GM13976 (cell line): ENCODE measurements around the gene AHDC1.

Experiments used
- DNase-seq: peaks from one replicate; pipeline ENCODE4 v3.0.0; 2012; ENCODE audit warnings: low spot score
- CTCF ChIP-seq: IDR thresholded peaks from 2 replicates; pipeline ENCODE4 v1.5.1; 2012; ENCODE audit warnings: borderline replicate concordance, mild to moderate bottlenecking; ENCODE audit not compliant: insufficient read depth; ENCODE audit errors: extremely low read depth, missing control alignments, control extremely low read depth
- in situ Hi-C: fragments of 300-500 bp; cut with MboI; formaldehyde crosslinking; loops from one replicate; pipeline ENCODE4 v1.12.0; 2022; ENCODE audit warnings: low sequenced_read_pairs, mixed read lengths, inconsistent platforms; ENCODE audit not compliant: unreplicated experiment

AHDC1 gene

GRCh38 chr1:27517907-27518718, 85.8 kb downstream of the AHDC1 start:
- TF ChIP-seq CTCF: no peak
- DNase-seq: no peak
- in situ Hi-C loops: no loop called here

- TF ChIP-seq CTCF: no peak
- no peak for DNase-seq
- in situ Hi-C loops: no loop called here
Observed at GRCh38 chr1:27517301-27517700, 86.6 kb downstream of the AHDC1 start.

DNA sequence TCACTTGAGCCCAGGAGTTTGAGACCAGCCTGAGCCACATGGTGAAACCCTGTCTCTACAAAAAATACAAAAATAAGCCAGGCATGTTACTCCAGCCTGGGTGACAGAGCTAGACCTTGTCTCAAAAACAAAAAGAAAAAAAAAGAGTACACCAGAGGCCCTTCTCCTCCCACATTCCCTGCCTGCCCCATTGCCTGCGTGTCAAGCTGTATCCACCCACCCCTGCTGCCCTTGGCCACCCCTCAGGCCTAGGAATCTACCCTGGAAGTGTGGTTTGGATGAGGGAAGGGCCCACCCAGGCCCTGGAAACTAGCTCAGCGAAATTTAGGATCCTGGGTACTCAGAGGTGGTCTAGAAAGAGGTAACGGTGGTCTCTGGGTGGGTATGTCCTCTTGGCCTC, 88.3 kb downstream of the AHDC1 start:
- TF ChIP-seq CTCF: no peak
- in situ Hi-C loops: no loop called here
- no peak for DNase-seq

GRCh38 chr1:27513958-27514357, 90.0 kb downstream of the AHDC1 start:
- no peak for DNase-seq
- in situ Hi-C loops: no loop called here
- TF ChIP-seq CTCF: no peak

GRCh38 chr1:27513528-27513927, 90.4 kb downstream of the AHDC1 start:
- DNase-seq: no peak
- in situ Hi-C loops: no loop called here
- TF ChIP-seq CTCF: no peak

DNA sequence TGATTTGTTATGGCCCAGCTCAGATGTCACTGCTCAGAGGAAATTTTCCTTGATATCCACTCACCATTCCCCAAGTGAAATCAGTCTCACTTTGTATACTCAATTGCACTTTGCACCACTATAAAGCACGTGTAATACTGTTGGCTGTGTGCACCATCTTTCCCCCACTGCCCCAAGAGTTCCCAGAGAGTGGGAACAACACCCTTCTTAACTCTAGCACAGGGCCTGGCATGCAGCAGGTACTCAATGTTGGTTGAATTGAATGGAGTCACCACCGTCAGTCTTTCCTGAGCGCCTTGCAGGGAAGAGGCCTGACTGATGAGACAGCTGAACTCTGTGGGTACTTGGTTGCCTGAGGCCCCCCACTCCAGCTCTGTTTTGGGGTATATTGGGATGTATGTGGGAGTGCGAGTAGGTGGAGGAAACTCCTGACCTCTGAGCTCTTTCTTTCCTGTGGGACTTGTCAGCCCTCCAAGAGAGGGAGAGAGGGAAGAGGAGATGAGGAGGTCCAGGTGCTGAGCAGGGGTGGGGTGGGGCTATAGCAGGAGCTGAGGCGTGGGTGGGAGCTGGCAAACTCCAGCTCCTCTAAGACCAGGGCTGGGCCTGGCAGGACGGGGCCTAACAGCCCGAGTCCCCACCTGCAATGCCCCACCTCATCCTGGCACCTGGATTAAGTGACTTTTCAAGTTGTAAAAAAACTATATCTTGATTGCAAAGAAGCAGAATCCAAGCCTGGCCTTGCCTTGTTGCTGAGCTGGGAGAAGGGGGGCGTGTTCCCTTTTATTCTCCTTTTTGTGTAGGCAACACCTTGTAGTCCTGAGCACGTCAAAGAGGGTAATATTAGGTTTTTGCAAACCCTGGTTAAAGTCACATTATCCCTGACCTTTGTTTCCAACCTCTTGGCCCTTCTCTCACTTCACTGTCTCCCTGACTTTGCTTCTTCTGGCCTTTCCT, 94.5 kb downstream of the AHDC1 start:
- in situ Hi-C loops: no loop called here
- no peak for TF ChIP-seq CTCF

More for the DNA sequence above, 94.5 kb downstream of the AHDC1 start:
- DNase-seq: no peak
